Astrocyte (in vitro differentiated cells and primary cell): ENCODE data around the gene MAST3.

Experiments
- CTCF ChIP-seq: IDR thresholded peaks from 2 replicates; pipeline ENCODE4 v1.5.1; 2011; ENCODE audit warnings: low read depth, mild to moderate bottlenecking, inconsistent platforms, low read length, moderate library complexity; ENCODE audit not compliant: insufficient read depth
- EZH2 ChIP-seq: IDR thresholded peaks from 2 replicates; pipeline ENCODE4 v1.6.1; 2012; ENCODE audit warnings: mild to moderate bottlenecking, low read length, inconsistent platforms; ENCODE audit not compliant: insufficient read depth

- TF ChIP-seq CTCF: no peak
- no peak for TF ChIP-seq EZH2
Measured at GRCh38 chr19:18131841-18132596, 34.4 kb downstream of the MAST3 start.
